ENCODE results near the gene IFI27L2.
A peak's percentile ranks its signal among the peaks of the same experiment; 100 is the strongest.

Gene IFI27L2

DNA sequence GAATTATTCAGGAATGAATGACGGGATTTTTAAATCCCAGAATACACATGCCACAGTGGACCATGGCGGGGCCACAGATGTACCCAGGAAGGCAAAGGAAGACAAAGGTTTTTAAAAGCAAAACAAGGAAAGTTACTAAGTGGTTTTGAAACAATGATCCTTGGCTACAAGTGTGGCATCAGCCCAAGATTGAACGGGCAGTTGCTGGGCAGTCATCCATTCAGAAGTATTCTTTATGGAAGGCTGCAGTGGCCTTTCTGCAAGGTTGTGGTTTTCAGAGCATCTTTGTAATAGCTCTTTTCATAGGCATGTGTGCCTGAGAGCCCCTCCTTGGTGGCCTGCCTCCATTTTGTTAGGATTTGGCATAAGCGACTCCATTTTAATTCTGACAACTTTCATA, 32.3 kb downstream of the IFI27L2 start:
- no peak for DNase-seq (ENCODE audit: low read depth, low spot score)
- TF ChIP-seq, protein P1, sequence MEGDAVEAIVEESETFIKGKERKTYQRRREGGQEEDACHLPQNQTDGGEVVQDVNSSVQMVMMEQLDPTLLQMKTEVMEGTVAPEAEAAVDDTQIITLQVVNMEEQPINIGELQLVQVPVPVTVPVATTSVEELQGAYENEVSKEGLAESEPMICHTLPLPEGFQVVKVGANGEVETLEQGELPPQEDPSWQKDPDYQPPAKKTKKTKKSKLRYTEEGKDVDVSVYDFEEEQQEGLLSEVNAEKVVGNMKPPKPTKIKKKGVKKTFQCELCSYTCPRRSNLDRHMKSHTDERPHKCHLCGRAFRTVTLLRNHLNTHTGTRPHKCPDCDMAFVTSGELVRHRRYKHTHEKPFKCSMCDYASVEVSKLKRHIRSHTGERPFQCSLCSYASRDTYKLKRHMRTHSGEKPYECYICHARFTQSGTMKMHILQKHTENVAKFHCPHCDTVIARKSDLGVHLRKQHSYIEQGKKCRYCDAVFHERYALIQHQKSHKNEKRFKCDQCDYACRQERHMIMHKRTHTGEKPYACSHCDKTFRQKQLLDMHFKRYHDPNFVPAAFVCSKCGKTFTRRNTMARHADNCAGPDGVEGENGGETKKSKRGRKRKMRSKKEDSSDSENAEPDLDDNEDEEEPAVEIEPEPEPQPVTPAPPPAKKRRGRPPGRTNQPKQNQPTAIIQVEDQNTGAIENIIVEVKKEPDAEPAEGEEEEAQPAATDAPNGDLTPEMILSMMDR (IDR thresholded peaks at IDR 0.05; ENCODE audit: insufficient read depth, low read length, missing control alignments): no peak
- no peak overlapping the region for H3K4me3 ChIP-seq (ENCODE audit: low read depth, low read length)
- ChIA-PET CTCF (interaction anchor here (0.6 to 3.6 kb wide), 5 partner anchors 11 to 114 kb away, joined by 3 to 15 read pairs (median 4); no protein-coding TSS in a partner anchor), POLR2A (interaction anchor here (1.2 kb wide), 1 partner anchor 16 kb away, joined by 3 read pairs; the partner anchor contains the start of genes DDX24 and IFI27L1)

DNA sequence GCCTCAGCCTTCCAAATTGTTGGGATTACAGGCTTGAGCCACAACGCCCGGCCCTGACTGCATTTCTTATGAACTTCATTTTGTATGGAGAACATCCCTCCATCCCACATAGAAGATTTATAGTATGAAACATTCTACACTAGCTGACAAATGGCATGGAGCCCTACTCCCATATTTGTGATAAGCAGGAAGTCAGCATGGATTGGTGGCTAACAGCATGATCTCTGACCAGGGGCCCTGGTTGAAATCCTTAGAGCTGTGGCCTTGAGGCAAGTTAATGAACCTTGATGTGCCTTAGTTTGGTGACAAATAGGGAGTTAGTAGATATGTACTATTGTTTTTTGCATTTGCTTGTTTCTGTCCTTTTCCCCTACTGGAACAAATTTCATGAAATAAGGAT, 36.0 kb downstream of the IFI27L2 start:
- ChIA-PET POLR2A (no interaction called here), CTCF (interaction anchor here (0.9 kb wide), 1 partner anchor 43 kb away, joined by 3 read pairs; no protein-coding TSS in a partner anchor)
- TF ChIP-seq, protein P1 (IDR thresholded peaks at IDR 0.05; ENCODE audit: insufficient read depth, low read length, missing control alignments): no peak
- no peak overlapping the region for H3K4me3 ChIP-seq (ENCODE audit: low read depth, low read length)
- no peak for DNase-seq (ENCODE audit: low read depth, low spot score)

DNA sequence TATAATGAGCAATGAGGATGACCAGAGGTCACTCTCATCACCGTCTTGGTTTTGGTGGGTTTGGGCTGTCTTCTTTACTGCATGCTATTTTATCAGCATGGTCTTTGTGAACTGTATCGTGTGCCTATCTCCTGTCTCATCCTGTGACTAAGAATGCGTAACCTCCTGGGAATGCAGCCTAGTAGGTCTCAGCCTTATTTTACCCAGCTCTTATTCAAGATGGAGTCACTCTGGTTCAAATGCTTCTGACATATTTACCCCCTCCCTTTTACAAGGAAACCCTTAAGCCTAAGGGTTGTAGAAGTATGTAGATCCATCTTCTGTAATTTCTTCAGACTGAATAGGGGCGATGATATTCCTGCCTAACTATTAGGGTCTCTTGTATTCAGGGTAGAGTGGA, 39.9 kb downstream of the IFI27L2 start:
- TF ChIP-seq, protein P1 (IDR thresholded peaks at IDR 0.05; ENCODE audit: insufficient read depth, low read length, missing control alignments): no peak
- no peak overlapping the region for H3K4me3 ChIP-seq (ENCODE audit: low read depth, low read length)
- ChIA-PET CTCF (interaction anchor here (1.3 to 1.6 kb wide), 4 partner anchors 10 to 47 kb away, joined by 3 to 8 read pairs (median 4); no protein-coding TSS in a partner anchor), POLR2A (no interaction called here)
- no peak for DNase-seq (ENCODE audit: low read depth, low spot score)

DNA sequence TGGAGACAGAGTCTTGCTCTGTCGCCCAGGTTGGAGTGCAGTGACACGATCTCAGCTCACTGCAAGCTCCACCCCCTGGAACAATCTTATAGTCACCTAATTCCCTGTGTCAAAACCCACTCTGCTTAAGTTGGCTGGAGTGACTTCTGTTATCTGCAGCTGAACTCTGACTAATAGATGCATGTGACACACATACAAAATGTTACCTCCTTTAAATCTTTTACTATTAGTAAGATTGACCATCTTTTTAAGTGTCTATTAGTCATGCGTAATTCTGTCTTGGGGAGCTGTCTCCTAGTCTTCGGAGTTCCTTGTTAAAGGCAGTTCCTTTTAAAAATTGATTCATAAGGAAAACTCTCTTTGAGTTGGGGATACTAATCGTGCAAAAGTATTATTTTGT, 40.9 kb downstream of the IFI27L2 start:
- POLR2A ChIA-PET: interaction anchor here (1.1 kb wide), 1 partner anchor 12 kb away, joined by 3 read pairs; no protein-coding TSS in a partner anchor
- DNase-seq (ENCODE audit: low read depth, low spot score): peak; percentile 5
- no peak overlapping the region for H3K4me3 ChIP-seq (ENCODE audit: low read depth, low read length)
- TF ChIP-seq, protein P1 (IDR thresholded peaks at IDR 0.05; ENCODE audit: insufficient read depth, low read length, missing control alignments): no peak
- CTCF ChIA-PET: interaction anchor here (1.3 to 1.6 kb wide), 3 partner anchors 12 to 48 kb away, joined by 3 to 8 read pairs (median 3); no protein-coding TSS in a partner anchor

DNA sequence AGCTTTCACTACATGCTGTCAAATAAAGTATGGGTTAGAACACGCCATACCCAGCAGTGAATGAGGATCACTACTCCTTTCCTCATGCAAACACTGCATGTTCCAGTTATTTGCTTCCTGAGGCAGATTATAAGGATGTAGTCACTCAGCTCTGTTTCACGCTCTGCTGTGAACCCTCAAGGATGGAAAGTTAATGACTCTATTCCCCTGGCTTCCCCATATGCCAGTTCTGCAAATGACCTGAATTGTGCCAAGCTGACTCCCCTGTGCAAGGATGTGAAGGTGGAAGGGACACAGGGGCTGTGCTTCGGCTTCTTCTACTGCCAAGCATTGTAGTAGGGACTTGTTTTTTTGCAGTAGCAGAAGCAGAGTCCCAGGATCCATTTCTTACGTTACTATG, 41.5 kb downstream of the IFI27L2 start:
- TF ChIP-seq, protein P1 (IDR thresholded peaks at IDR 0.05; ENCODE audit: insufficient read depth, low read length, missing control alignments): no peak
- no peak overlapping the region for H3K4me3 ChIP-seq (ENCODE audit: low read depth, low read length)
- CTCF ChIA-PET: interaction anchor here (0.8 to 1.5 kb wide), 3 partner anchors 13 to 49 kb away, joined by 4 to 8 read pairs (median 4); no protein-coding TSS in a partner anchor
- POLR2A ChIA-PET: interaction anchor here (1.1 kb wide), 1 partner anchor 13 kb away, joined by 3 read pairs; no protein-coding TSS in a partner anchor
- no peak for DNase-seq (ENCODE audit: low read depth, low spot score)

DNA sequence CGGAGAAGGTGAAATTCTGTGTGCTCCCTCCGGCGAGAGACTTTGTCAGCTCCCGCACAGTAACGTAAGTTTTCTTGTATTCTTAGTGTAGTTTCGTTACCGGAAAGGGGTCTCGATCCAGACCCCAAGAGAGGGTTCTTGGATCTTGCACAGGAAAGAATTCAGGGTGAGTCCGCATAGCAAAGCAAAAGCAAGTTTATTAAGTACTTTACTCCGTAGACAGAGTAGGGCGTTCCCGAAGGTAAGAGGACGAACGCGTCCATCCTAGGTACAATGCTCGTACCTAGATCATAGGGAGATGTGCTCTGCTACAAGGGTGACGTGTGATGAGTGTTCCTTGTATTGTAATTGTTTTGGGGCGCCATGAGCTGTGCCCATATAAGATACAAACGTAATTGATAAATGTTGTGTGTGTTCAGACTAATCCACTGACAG, 48.0 kb downstream of the IFI27L2 start:
- CTCF ChIA-PET: interaction anchor here (0.9 to 2.5 kb wide), 6 partner anchors 15 to 55 kb away, joined by 3 to 17 read pairs (median 8); partner anchors contain the start of gene IFI27L2
- peak overlapping the region; percentile 95 for H3K4me3 ChIP-seq (ENCODE audit: low read depth, low read length)
- DNase-seq (ENCODE audit: low read depth, low spot score): no peak
- POLR2A ChIA-PET: interaction anchor here (0.6 to 1.2 kb wide), 8 partner anchors 16 to 1327 kb away, joined by 3 to 6 read pairs (median 3); partner anchors contain the start of gene IFI27L2
- TF ChIP-seq, protein P1 (IDR thresholded peaks at IDR 0.05; ENCODE audit: insufficient read depth, low read length, missing control alignments): no peak

Data from AG04449 (cell line).